ENCODE data around the gene MAU2. TPM values are rescaled to one million over a fixed set of nuclear protein-coding genes. Genes with fewer than 3 reads are reported as not detected.

The MAU2 gene
- total and polyA plus RNA-seq, 2 of the 13 experiments (the other 11 are each of a cell fraction or from before 2014, with no cell fraction given), result 16.8 to 33.8 TPM

- intact Hi-C loops (cut with micrococcal nuclease; ENCODE audit: unreplicated experiment), result loop anchor here (5.0 kb wide), 2 partner anchors 47 to 48 kb away; partner anchors contain the start of genes MAU2 and SUGP1
- ChIA-PET CTCF (ENCODE audit: low intra/inter-chr PET ratio, low total read pairs) (no interaction called here), POLR2A (no interaction called here)
- H3K36me3 ChIP-seq (replicated peaks in 1 of 2; ENCODE audit: control insufficient read depth in 1 of 2, insufficient read depth in 2 of 2, low read length in 2 of 2), result peaks cover 10 to 28% of the 10 kb centered on the region in 2 experiments; a peak in 4 of 5 replicates
- H2AFZ ChIP-seq (ENCODE audit: low read length), result no peak overlapping the region
- WGBS (ENCODE audit: low lambda C conversion rate), result 79% methylated on average over 3 of the region's 9 CpGs
- FAIRE-seq (no peak), DNase-seq (ENCODE audit: low spot score) (no peak), ATAC-seq (peak; percentile 45)
- H3K27ac ChIP-seq (ENCODE audit: extremely low read length, insufficient read depth, low read length), result peak overlapping the region; percentile 17
- no peak overlapping the region for H3K9ac ChIP-seq (ENCODE audit: insufficient read depth, low read depth, low read length)
- no peaks in the 10 kb centered on the region for H3K27me3 ChIP-seq (ENCODE audit: control insufficient read depth in 1 of 2, insufficient read depth in 2 of 2, low read length in 2 of 2)
- no TSS peak for BruUV-seq (replicated peaks)
- H4K20me1 ChIP-seq (ENCODE audit: insufficient read depth, low read length), result no peaks in the 10 kb centered on the region
- in situ Hi-C loops (cut with HindIII; ENCODE audit: extremely low pct_ligation_motif_present, low pct_unique_long_range_greater_than_20kb), result no loop called here
- peak overlapping the region; percentile 30; the same call in 1 of the 2 replicates for H3K4me2 ChIP-seq (ENCODE audit: low read depth, low read length)
- no peak overlapping the region for H3K4me3 ChIP-seq (replicated peaks in 1 of 3; ENCODE audit: insufficient read depth in 1 of 3, low read depth in 2 of 3, low read length in 3 of 3)
- no peaks in the 10 kb centered on the region for H3K9me3 ChIP-seq (ENCODE audit: low read length)
- peaks cover 34% of the 10 kb centered on the region for H3K4me1 ChIP-seq (ENCODE audit: insufficient read depth, low read length)
- H3K79me2 ChIP-seq (ENCODE audit: insufficient read depth, low read length), result no peaks in the 10 kb centered on the region
- no peak for TF ChIP-seq ZSCAN22 (CRISPR knock-in tag; IDR thresholded peaks at IDR 0.05)
- TF ChIP-seq HINFP (CRISPR knock-in tag; IDR thresholded peaks at IDR 0.05; ENCODE audit: low read depth), result no peak
- TF ChIP-seq ZNF687 (CRISPR knock-in tag; IDR thresholded peaks at IDR 0.05), result peak; percentile 66
- 0 out of 4 replicates have a peak, but pooled peaks have one; percentile 23 to 33 for TF ChIP-seq POLR2A (IDR thresholded peaks at IDR 0.05; ENCODE audit: insufficient read depth in 1 of 2, low read depth in 2 of 2, low read length in 2 of 2)
- TF ChIP-seq MLX (CRISPR knock-in tag; IDR thresholded peaks at IDR 0.05), result 0 out of 2 replicates have a peak, but pooled peaks have one; percentile 20
- no peak for TF ChIP-seq TFDP1 (CRISPR knock-in tag; IDR thresholded peaks at IDR 0.05; ENCODE audit: borderline replicate concordance)
- 0 out of 2 replicates have a peak, but pooled peaks have one; percentile 25 for TF ChIP-seq GATAD2A (CRISPR knock-in tag; IDR thresholded peaks at IDR 0.05)
- TF ChIP-seq POLR2G (IDR thresholded peaks at IDR 0.05; ENCODE audit: low read depth, low read length), result 0 out of 2 replicates have a peak, but pooled peaks have one; percentile 25
- TF ChIP-seq ZNF225 (CRISPR knock-in tag; IDR thresholded peaks at IDR 0.05), result no peak
- no peak for TF ChIP-seq PCBP2 (optimal IDR thresholded peaks at IDR 0.05; ENCODE audit: low read depth, low read length, poor library complexity, severe bottlenecking)
- no peak for TF ChIP-seq UBTF (CRISPR knock-in tag; IDR thresholded peaks at IDR 0.05)
- no peak for TF ChIP-seq ZNF703 (CRISPR knock-in tag; IDR thresholded peaks at IDR 0.05; ENCODE audit: borderline replicate concordance)
Observed at GRCh38 chr19:19274716-19275565, 45.7 kb upstream of the MAU2 start.

Data from HepG2 (cell line).